Measurements from ENCODE around the gene CLIP2.

DNA sequence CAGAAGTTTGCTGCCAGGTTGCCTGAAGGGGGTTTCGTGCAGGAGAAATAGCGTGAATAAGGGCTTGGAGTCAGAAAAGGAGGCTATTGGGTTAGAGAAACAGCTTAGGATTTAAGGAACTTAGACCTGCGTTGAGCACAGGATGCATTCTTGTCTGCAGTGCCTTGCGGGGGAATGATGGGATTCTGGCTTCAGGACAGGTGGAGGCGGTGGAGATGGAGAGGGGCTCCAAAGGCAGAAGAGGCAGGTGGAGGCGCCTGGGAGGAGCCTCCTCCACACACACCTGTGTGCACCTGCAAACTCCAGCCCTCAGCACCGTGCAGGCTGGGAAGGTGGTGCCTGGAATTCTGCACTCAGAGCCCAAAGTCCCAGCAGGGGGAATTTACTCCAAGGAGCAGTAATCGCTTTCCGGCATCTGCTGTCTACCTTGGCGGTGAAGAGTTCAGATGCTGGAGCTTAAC lies 1.8 kb downstream of the CLIP2 start:
- TF ChIP-seq, protein P1, sequence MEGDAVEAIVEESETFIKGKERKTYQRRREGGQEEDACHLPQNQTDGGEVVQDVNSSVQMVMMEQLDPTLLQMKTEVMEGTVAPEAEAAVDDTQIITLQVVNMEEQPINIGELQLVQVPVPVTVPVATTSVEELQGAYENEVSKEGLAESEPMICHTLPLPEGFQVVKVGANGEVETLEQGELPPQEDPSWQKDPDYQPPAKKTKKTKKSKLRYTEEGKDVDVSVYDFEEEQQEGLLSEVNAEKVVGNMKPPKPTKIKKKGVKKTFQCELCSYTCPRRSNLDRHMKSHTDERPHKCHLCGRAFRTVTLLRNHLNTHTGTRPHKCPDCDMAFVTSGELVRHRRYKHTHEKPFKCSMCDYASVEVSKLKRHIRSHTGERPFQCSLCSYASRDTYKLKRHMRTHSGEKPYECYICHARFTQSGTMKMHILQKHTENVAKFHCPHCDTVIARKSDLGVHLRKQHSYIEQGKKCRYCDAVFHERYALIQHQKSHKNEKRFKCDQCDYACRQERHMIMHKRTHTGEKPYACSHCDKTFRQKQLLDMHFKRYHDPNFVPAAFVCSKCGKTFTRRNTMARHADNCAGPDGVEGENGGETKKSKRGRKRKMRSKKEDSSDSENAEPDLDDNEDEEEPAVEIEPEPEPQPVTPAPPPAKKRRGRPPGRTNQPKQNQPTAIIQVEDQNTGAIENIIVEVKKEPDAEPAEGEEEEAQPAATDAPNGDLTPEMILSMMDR (conservative IDR thresholded peaks at IDR 0.05; ENCODE audit: low read length) = no peak
- TF ChIP-seq EZH2phosphoT487 (IDR thresholded peaks at IDR 0.05; ENCODE audit: borderline replicate concordance) = no peak

All from Loucy (cell line).